ENCODE results near the gene E2F8.

DNA sequence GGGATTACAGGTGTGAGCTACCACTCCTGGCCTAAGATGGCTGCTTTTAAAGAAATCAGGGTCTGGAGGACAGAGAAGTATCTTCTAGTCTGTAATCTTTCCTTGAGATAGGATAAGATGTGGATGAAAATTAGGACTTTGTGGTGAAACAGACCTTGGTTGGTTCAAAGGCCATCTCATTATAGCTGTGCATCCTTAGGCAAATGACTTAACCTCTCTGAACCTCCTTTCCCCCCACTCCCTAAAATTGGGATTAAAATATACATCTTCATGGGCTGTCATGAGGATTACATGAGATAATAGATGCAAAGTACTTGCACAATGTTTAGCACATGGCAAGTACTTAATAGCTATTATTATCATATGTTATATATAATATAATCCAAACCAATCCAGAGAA lies 10.8 kb upstream of the E2F8 start:
- TF ChIP-seq, protein P1, sequence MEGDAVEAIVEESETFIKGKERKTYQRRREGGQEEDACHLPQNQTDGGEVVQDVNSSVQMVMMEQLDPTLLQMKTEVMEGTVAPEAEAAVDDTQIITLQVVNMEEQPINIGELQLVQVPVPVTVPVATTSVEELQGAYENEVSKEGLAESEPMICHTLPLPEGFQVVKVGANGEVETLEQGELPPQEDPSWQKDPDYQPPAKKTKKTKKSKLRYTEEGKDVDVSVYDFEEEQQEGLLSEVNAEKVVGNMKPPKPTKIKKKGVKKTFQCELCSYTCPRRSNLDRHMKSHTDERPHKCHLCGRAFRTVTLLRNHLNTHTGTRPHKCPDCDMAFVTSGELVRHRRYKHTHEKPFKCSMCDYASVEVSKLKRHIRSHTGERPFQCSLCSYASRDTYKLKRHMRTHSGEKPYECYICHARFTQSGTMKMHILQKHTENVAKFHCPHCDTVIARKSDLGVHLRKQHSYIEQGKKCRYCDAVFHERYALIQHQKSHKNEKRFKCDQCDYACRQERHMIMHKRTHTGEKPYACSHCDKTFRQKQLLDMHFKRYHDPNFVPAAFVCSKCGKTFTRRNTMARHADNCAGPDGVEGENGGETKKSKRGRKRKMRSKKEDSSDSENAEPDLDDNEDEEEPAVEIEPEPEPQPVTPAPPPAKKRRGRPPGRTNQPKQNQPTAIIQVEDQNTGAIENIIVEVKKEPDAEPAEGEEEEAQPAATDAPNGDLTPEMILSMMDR (IDR thresholded peaks at IDR 0.05; ENCODE audit: poor library complexity, severe bottlenecking), result no peak
- TF ChIP-seq, protein P2, sequence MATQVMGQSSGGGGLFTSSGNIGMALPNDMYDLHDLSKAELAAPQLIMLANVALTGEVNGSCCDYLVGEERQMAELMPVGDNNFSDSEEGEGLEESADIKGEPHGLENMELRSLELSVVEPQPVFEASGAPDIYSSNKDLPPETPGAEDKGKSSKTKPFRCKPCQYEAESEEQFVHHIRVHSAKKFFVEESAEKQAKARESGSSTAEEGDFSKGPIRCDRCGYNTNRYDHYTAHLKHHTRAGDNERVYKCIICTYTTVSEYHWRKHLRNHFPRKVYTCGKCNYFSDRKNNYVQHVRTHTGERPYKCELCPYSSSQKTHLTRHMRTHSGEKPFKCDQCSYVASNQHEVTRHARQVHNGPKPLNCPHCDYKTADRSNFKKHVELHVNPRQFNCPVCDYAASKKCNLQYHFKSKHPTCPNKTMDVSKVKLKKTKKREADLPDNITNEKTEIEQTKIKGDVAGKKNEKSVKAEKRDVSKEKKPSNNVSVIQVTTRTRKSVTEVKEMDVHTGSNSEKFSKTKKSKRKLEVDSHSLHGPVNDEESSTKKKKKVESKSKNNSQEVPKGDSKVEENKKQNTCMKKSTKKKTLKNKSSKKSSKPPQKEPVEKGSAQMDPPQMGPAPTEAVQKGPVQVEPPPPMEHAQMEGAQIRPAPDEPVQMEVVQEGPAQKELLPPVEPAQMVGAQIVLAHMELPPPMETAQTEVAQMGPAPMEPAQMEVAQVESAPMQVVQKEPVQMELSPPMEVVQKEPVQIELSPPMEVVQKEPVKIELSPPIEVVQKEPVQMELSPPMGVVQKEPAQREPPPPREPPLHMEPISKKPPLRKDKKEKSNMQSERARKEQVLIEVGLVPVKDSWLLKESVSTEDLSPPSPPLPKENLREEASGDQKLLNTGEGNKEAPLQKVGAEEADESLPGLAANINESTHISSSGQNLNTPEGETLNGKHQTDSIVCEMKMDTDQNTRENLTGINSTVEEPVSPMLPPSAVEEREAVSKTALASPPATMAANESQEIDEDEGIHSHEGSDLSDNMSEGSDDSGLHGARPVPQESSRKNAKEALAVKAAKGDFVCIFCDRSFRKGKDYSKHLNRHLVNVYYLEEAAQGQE (IDR thresholded peaks at IDR 0.05; ENCODE audit: borderline replicate concordance), result no peak

Measured in neural cell (in vitro differentiated cells).